Tibial artery (tissue), 4 donors: ENCODE measurements around the gene SIM1.

Source experiments
- DNase-seq, 2 donors: peaks; one replicate each; pipeline ENCODE4 v3.0.0-alpha.2; 2019
- H3K27ac ChIP-seq, 2 donors: fragments of 200-600 bp; sonication (generic) in 1 of 2; 1 replicate in 1 of 2; 2 replicates in 1 of 2; pipeline ENCODE4 v1.5.1; 2018 to 2019; ENCODE audit warnings: mild to moderate bottlenecking in 1 of 2
- H3K27me3 ChIP-seq, 2 donors: fragments of 200-600 bp; sonication (generic) in 1 of 2; one replicate each; pipeline versions ENCODE4 v1.5.1 to v1.6.0; 2016 to 2019
- H3K36me3 ChIP-seq, 3 donors: fragments of 200-600 bp; sonication (generic) in 2 of 3; one replicate each; pipeline ENCODE4 v1.5.1; 2016 to 2019; ENCODE audit warnings: mild to moderate bottlenecking in 2 of 3
- H3K4me1 ChIP-seq, 4 donors: fragments of 200-600 bp; sonication (generic) in 2 of 4; 1 replicate in 3 of 4; 2 replicates in 1 of 4; pipeline ENCODE4 v1.5.1; 2016 to 2019
- H3K4me3 ChIP-seq, 2 donors: fragments of 200-600 bp; sonication (generic) in 1 of 2; 1 replicate in 1 of 2; 2 replicates in 1 of 2; pipeline ENCODE4 v1.5.1; 2018 to 2019; ENCODE audit warnings: mild to moderate bottlenecking in 2 of 2
- H3K9me3 ChIP-seq, 3 donors: fragments of 200-600 bp; sonication (generic) in 1 of 3; one replicate each; pipeline ENCODE4 v1.5.1; 2016 to 2019
- CTCF ChIP-seq, 2 experiments: fragments of 200-600 bp in 1 of 2; fragments of 450-650 bp in 1 of 2; IDR thresholded peaks; one replicate each; pipeline ENCODE4 v1.5.1; 2017 to 2019; ENCODE audit warnings: antibody characterized with exemption in 2 of 2, mild to moderate bottlenecking in 1 of 2, moderate library complexity in 1 of 2
- intact Hi-C: fragments of 100-400 bp; cut with DNase I; formaldehyde crosslinking; loops from one replicate; pipeline ENCODE4 v1.15.0; 2023; ENCODE audit warnings: low total_unique reads

Gene SIM1

GRCh38 chr6:100350139-100350538 is 114.6 kb downstream of the SIM1 start:
- no peak overlapping the region for H3K27ac ChIP-seq
- H3K36me3 ChIP-seq, result no peaks in the 10 kb centered on the region
- DNase-seq, result no peak
- peaks cover 0 to 26% (median 5%) of the 10 kb centered on the region in 4 donors for H3K4me1 ChIP-seq
- H3K27me3 ChIP-seq, result no peaks in the 10 kb centered on the region
- intact Hi-C loops, result no loop called here
- H3K9me3 ChIP-seq, result no peaks in the 10 kb centered on the region
- no peak overlapping the region for H3K4me3 ChIP-seq
- no peak for TF ChIP-seq CTCF (IDR thresholded peaks at IDR 0.05)

GRCh38 chr6:100349366-100349765 is 115.4 kb downstream of the SIM1 start:
- H3K27ac ChIP-seq, result no peak overlapping the region
- no peaks in the 10 kb centered on the region for H3K36me3 ChIP-seq
- TF ChIP-seq CTCF (IDR thresholded peaks at IDR 0.05), result no peak
- intact Hi-C loops, result no loop called here
- DNase-seq, result no peak
- no peaks in the 10 kb centered on the region for H3K27me3 ChIP-seq
- H3K9me3 ChIP-seq, result no peaks in the 10 kb centered on the region
- H3K4me1 ChIP-seq, result peaks cover 0 to 32% (median 5%) of the 10 kb centered on the region in 4 donors
- H3K4me3 ChIP-seq, result no peak overlapping the region

- no peak for DNase-seq
- peaks cover 0 to 45% (median 5%) of the 10 kb centered on the region in 4 donors for H3K4me1 ChIP-seq
- H3K27ac ChIP-seq, result no peak overlapping the region
- no peaks in the 10 kb centered on the region for H3K27me3 ChIP-seq
- H3K4me3 ChIP-seq, result no peak overlapping the region
- no peaks in the 10 kb centered on the region for H3K9me3 ChIP-seq
- intact Hi-C loops, result no loop called here
- no peak for TF ChIP-seq CTCF (IDR thresholded peaks at IDR 0.05)
- no peaks in the 10 kb centered on the region for H3K36me3 ChIP-seq
Observed at GRCh38 chr6:100347901-100348550, 116.7 kb downstream of the SIM1 start.

GRCh38 chr6:100346828-100347227 is 117.9 kb downstream of the SIM1 start:
- DNase-seq, result no peak
- intact Hi-C loops, result loop anchor here (1.0 kb wide), 1 partner anchor 25 kb away; no protein-coding TSS in a partner anchor
- no peaks in the 10 kb centered on the region for H3K9me3 ChIP-seq
- no peak for TF ChIP-seq CTCF (IDR thresholded peaks at IDR 0.05)
- no peaks in the 10 kb centered on the region for H3K27me3 ChIP-seq
- H3K4me1 ChIP-seq, result peaks cover 0 to 49% (median 5%) of the 10 kb centered on the region in 4 donors
- peak overlapping the region; percentile 31 to 40 for H3K27ac ChIP-seq
- H3K36me3 ChIP-seq, result no peaks in the 10 kb centered on the region
- no peak overlapping the region for H3K4me3 ChIP-seq

- Histone ChIP-seq H3K9me3 (no peaks in the 10 kb centered on the region), H3K36me3 (no peaks in the 10 kb centered on the region), H3K27me3 (no peaks in the 10 kb centered on the region), H3K4me3 (no peak overlapping the region), H3K27ac (peak overlapping the region; percentile 31 to 40), H3K4me1 (peaks cover 0 to 49% (median 5%) of the 10 kb centered on the region in 4 donors)
- no peak for TF ChIP-seq CTCF (IDR thresholded peaks at IDR 0.05)
- intact Hi-C loops, result loop anchor here (1.0 kb wide), 1 partner anchor 26 kb away; no protein-coding TSS in a partner anchor
- DNase-seq, result no peak
Observed at GRCh38 chr6:100346203-100346602, 118.5 kb downstream of the SIM1 start.
